Umbilical cord (tissue), 2 donors: Measurements from ENCODE around the gene YWHAH. TPM values are rescaled to one million over a fixed set of nuclear protein-coding genes. Genes with fewer than 3 reads are reported as not detected.
A peak's percentile ranks its signal among the peaks of the same experiment; 100 is the strongest.

Experiments
- DNase-seq: peaks from one replicate; pipeline ENCODE4 v3.0.0-alpha.2; 2015; ENCODE audit warnings: low spot score
- total RNA-seq: library from RNA; depleted of rRNA; stranded (reverse); fragments of >200 nt; gene quantifications from one replicate; pipeline ENCODE4 v1.2.3, GENCODE V29; 2014; ENCODE audit warnings: low replicate concordance; ENCODE audit not compliant: insufficient read depth

YWHAH gene
- total RNA-seq, 1 donor from 2014 or later = 81.6 TPM

GRCh38 chr22:31950226-31950625, 5.9 kb downstream of the YWHAH start:
- no peak for DNase-seq

GRCh38 chr22:31951194-31952093, 7.1 kb downstream of the YWHAH start:
- no peak for DNase-seq

GRCh38 chr22:31952094-31952401, 7.7 kb downstream of the YWHAH start:
- no peak for DNase-seq

- DNase-seq = peak; percentile 56
These were observed 8.1 kb downstream of the YWHAH start for GRCh38 chr22:31952472-31952871.

- DNase-seq = no peak
These were observed 8.9 kb downstream of the YWHAH start for GRCh38 chr22:31953261-31953660.

- DNase-seq = no peak
These were observed 10.5 kb downstream of the YWHAH start for GRCh38 chr22:31954535-31955523.

GRCh38 chr22:31956360-31956759, 12.0 kb downstream of the YWHAH start:
- DNase-seq = no peak

- no peak for DNase-seq
These were observed 13.7 kb downstream of the YWHAH start for GRCh38 chr22:31957970-31958594.

GRCh38 chr22:31958625-31959239, 14.4 kb downstream of the YWHAH start:
- DNase-seq = no peak

- DNase-seq = no peak
These were observed 16.4 kb downstream of the YWHAH start for GRCh38 chr22:31960767-31961166.

GRCh38 chr22:31962387-31963125, 18.2 kb downstream of the YWHAH start:
- no peak for DNase-seq

- DNase-seq = no peak
These were observed 23.7 kb downstream of the YWHAH start for GRCh38 chr22:31968022-31968421.

GRCh38 chr22:31969789-31970489, 25.6 kb downstream of the YWHAH start:
- peak; percentile 66 for DNase-seq

GRCh38 chr22:31970490-31971444, 26.4 kb downstream of the YWHAH start:
- peak; percentile 72 for DNase-seq

GRCh38 chr22:31972180-31972579, 27.8 kb downstream of the YWHAH start:
- DNase-seq = no peak

- DNase-seq = no peak
These were observed 29.4 kb downstream of the YWHAH start for GRCh38 chr22:31973739-31974138.

- DNase-seq = peak; percentile 67
These were observed 33.0 kb downstream of the YWHAH start for GRCh38 chr22:31977141-31977841.

GRCh38 chr22:31977939-31978338, 33.6 kb downstream of the YWHAH start:
- DNase-seq = no peak
